K562 (cell line): ENCODE results near the gene ATE1. TPM values are rescaled to one million over a fixed set of nuclear protein-coding genes. Genes with fewer than 3 reads are reported as not detected.
A peak's percentile ranks its signal among the peaks of the same experiment; 100 is the strongest.

Experiments used
- CBX1 ChIP-seq: sonication (generic); IDR thresholded peaks from 2 replicates; pipeline ENCODE4 v1.6.1; 2016; ENCODE audit warnings: antibody characterized with exemption, low read depth, mild to moderate bottlenecking
- CHD4 ChIP-seq: fragments of 200-600 bp; sonication (generic); IDR thresholded peaks from 3 replicates; pipeline ENCODE4 v1.6.1; 2012; ENCODE audit warnings: low read depth, mild to moderate bottlenecking, mixed read lengths, low read length, inconsistent platforms; ENCODE audit not compliant: insufficient read depth, insufficient replicate concordance, poor library complexity, severe bottlenecking
- HDAC2 ChIP-seq: fragments of 450-650 bp; IDR thresholded peaks from 2 replicates; pipeline ENCODE4 v1.6.1; 2016; ENCODE audit warnings: mild to moderate bottlenecking
- HLTF ChIP-seq: fragments of 450-650 bp; IDR thresholded peaks from 2 replicates; pipeline ENCODE4 v1.6.1; 2016
- JUND ChIP-seq, 2 experiments: IDR thresholded peaks; 2 replicates in 1 of 2; 3 replicates in 1 of 2; pipeline ENCODE4 v1.6.1; 2011; ENCODE audit warnings: borderline replicate concordance in 2 of 2, low read depth in 2 of 2, low read length in 2 of 2, improper control_type of control experiment in 1 of 2, missing biosample characterization in 1 of 2, missing genetic modification characterization in 1 of 2, missing genetic modification reagents in 1 of 2
- MIER1 ChIP-seq: fragments of 450-650 bp; IDR thresholded peaks from 2 replicates; pipeline ENCODE4 v1.6.1; 2016; ENCODE audit warnings: antibody characterized with exemption, mild to moderate bottlenecking, low read depth
- MNT ChIP-seq, 2 experiments: fragments of 450-650 bp; conservative IDR thresholded peaks; 2 replicates each; pipeline ENCODE4 v1.6.1; 2017; ENCODE audit warnings: mild to moderate bottlenecking in 2 of 2, moderate library complexity in 2 of 2
- MTA2 ChIP-seq: fragments of 450-650 bp; IDR thresholded peaks from 2 replicates; pipeline ENCODE4 v1.6.1; 2016; ENCODE audit warnings: low read depth
- PHF20 ChIP-seq: fragments of 450-650 bp; IDR thresholded peaks from 2 replicates; pipeline ENCODE4 v1.6.1; 2018; ENCODE audit not compliant: partially characterized antibody
- PTBP1 ChIP-seq: fragments of 200-400 bp; formaldehyde crosslinking; IDR thresholded peaks from 2 replicates; pipeline ENCODE4 v1.6.1; 2017; ENCODE audit warnings: low read depth, low read length
- PYGO2 ChIP-seq: fragments of 450-650 bp; IDR thresholded peaks from 2 replicates; pipeline ENCODE4 v1.6.1; 2016; ENCODE audit warnings: mild to moderate bottlenecking, missing genetic modification characterization, moderate library complexity, missing compliant biosample characterization
- RAD21 ChIP-seq, 2 experiments: fragments of 250-450 bp in 1 of 2; fragments of 450-650 bp in 1 of 2; sonication (Bioruptor Pico) in 1 of 2; formaldehyde crosslinking in 1 of 2; IDR thresholded peaks in 1 of 2; conservative IDR thresholded peaks in 1 of 2; 2 replicates each; pipeline versions ENCODE4 v1.4.0 to v1.8.0; 2020 to 2022; ENCODE audit warnings: mild to moderate bottlenecking in 2 of 2, moderate library complexity in 1 of 2
- RBM14 ChIP-seq: fragments of 200-400 bp; formaldehyde crosslinking; IDR thresholded peaks from 2 replicates; pipeline ENCODE4 v1.6.1; 2018; ENCODE audit warnings: low read depth, mild to moderate bottlenecking, low read length, moderate library complexity, borderline replicate concordance; ENCODE audit not compliant: insufficient read depth
- RCOR1 ChIP-seq, 2 experiments: IDR thresholded peaks; 2 replicates each; pipeline ENCODE4 v1.6.1; 2012; ENCODE audit warnings: low read depth in 2 of 2, low read length in 2 of 2, borderline replicate concordance in 1 of 2, improper control_type of control experiment in 1 of 2
- TRIM25 ChIP-seq: fragments of 450-650 bp; IDR thresholded peaks from 2 replicates; pipeline ENCODE4 v1.7.0; 2016; ENCODE audit warnings: borderline replicate concordance
- ZNF175 ChIP-seq: fragments of 200-800 bp; sonication (Bioruptor generic); IDR thresholded peaks from 2 replicates; pipeline ENCODE4 v1.6.1; 2016; ENCODE audit warnings: low read depth, mild to moderate bottlenecking, missing genetic modification characterization, missing compliant biosample characterization
- ZNF449 ChIP-seq: fragments of 250-450 bp; sonication (Bioruptor Pico); IDR thresholded peaks from 2 replicates; pipeline ENCODE4 v1.8.0; 2022; ENCODE audit warnings: moderate library complexity, mild to moderate bottlenecking, inconsistent platforms
- polyA plus RNA-seq, 8 experiments: library from polyadenylated mRNA; depleted of rRNA in 4 of 8; stranded (reverse) in 5 of 8; unstranded in 3 of 8; fragments of >200 nt; fragmentation: Nextera tagmentation in 2 of 8; fragmentation: Illumina TruSeq in 1 of 8; extraction: Ambion mirVana in 2 of 8; extraction: Trizol in 1 of 8; gene quantifications; 2 replicates each; pipeline versions ENCODE4 v1.2.1 to v1.2.3, GENCODE V29; 2011 to 2014; ENCODE audit warnings: inconsistent platforms in 1 of 8, missing spikeins in 1 of 8
- total RNA-seq, 7 experiments: library from RNA; depleted of rRNA in 6 of 7; stranded (reverse); fragments of >200 nt in 6 of 7; fragmentation: Illumina TruSeq in 2 of 7; extraction: Trizol in 2 of 7; gene quantifications; 2 replicates each; pipeline versions ENCODE4 v1.2.1 to v1.2.3, GENCODE V29; 2011 to 2021; ENCODE audit warnings: low replicate concordance in 1 of 7
- TF ChIP-seq, protein P1 (sequence below): sonication (generic); formaldehyde crosslinking; IDR thresholded peaks from 2 replicates; pipeline ENCODE4 v1.8.0; 2022; ENCODE audit warnings: missing genetic modification reagents, mild to moderate bottlenecking, moderate library complexity, borderline replicate concordance
- TF ChIP-seq, protein P2 (sequence below): sonication (generic); formaldehyde crosslinking; IDR thresholded peaks from 2 replicates; pipeline ENCODE4 v1.9.0; 2022; ENCODE audit warnings: mild to moderate bottlenecking, missing genetic modification reagents

The ATE1 gene
- total and polyA plus RNA-seq, 9 of the 15 experiments (the other 6 are each of a cell fraction or from before 2014, with no cell fraction given): 3.0 to 14.2 (median 8.8) TPM

- TF ChIP-seq RCOR1 (IDR thresholded peaks at IDR 0.05; ENCODE audit: borderline replicate concordance in 1 of 2, low read depth in 2 of 2, low read length in 2 of 2): peak in 1 of 2 experiments; percentile 57; a peak in 2 of 4 replicates
- TF ChIP-seq HDAC2: 0 out of 2 replicates have a peak, but pooled peaks have one; percentile 65
- TF ChIP-seq TRIM25: no peak
- no peak for TF ChIP-seq HLTF
- TF ChIP-seq ZNF449 (CRISPR knock-in tag): no peak
- no peak for TF ChIP-seq RBM14
- TF ChIP-seq CHD4: peak; percentile 82
- TF ChIP-seq RAD21 (CRISPR knock-in tag; conservative IDR thresholded peaks at IDR 0.05 in 1 of 2, IDR thresholded peaks at IDR 0.05 in 1 of 2): no peak
- peak; percentile 56; the same call in 1 of the 2 replicates for TF ChIP-seq CBX1
- TF ChIP-seq MNT (conservative IDR thresholded peaks at IDR 0.05): 0 out of 4 replicates have a peak, but pooled peaks of 1 of the 2 experiments have one; percentile 0
- no peak for TF ChIP-seq MTA2
- TF ChIP-seq, protein P1, sequence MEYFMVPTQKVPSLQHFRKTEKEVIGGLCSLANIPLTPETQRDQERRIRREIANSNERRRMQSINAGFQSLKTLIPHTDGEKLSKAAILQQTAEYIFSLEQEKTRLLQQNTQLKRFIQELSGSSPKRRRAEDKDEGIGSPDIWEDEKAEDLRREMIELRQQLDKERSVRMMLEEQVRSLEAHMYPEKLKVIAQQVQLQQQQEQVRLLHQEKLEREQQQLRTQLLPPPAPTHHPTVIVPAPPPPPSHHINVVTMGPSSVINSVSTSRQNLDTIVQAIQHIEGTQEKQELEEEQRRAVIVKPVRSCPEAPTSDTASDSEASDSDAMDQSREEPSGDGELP: peak; percentile 28; the same call in 1 of the 2 replicates
- TF ChIP-seq JUND (IDR thresholded peaks at IDR 0.05; ENCODE audit: borderline replicate concordance, low read depth, low read length): no peak
- TF ChIP-seq JUND (tag; IDR thresholded peaks at IDR 0.05; ENCODE audit: borderline replicate concordance, low read depth, low read length): no peak
- TF ChIP-seq, protein P2, sequence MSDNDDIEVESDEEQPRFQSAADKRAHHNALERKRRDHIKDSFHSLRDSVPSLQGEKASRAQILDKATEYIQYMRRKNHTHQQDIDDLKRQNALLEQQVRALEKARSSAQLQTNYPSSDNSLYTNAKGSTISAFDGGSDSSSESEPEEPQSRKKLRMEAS: peak; percentile 25; the same call in 1 of the 2 replicates
- no peak for TF ChIP-seq MIER1
- no peak for TF ChIP-seq PTBP1
- no peak for TF ChIP-seq PYGO2 (tag)
- no peak for TF ChIP-seq ZNF175 (CRISPR knock-in tag)
- TF ChIP-seq PHF20: peak; percentile 12
Observed at GRCh38 chr10:121928528-121928884, 675 bp upstream of the ATE1 start (continued).
